ENCODE data around the gene MUC21. TPM values are rescaled to one million over a fixed set of nuclear protein-coding genes. Genes with fewer than 3 reads are reported as not detected.
"Not testable (repeated sequence)": the region's sequence is repeated elsewhere in the genome, so short reads cannot be mapped to it uniquely, and the experiment has no call there.

The MUC21 gene
- total RNA-seq, 2 donors from 2014 or later: not detected

GRCh38 chr6:30990422-30991086 is 7.0 kb downstream of the MUC21 start:
- Histone ChIP-seq H3K9me3 (no peaks in the 10 kb centered on the region), H3K27me3 (no peaks in the 10 kb centered on the region), H3K9ac (ENCODE audit: low read depth in 2 of 2, low read length in 2 of 2) (no peak overlapping the region), H3K27ac (no peak overlapping the region), H3K4me3 (no peak overlapping the region), H3K36me3 (no peaks in the 10 kb centered on the region), H3K4me1 (no peaks in the 10 kb centered on the region)
- intact Hi-C loops (cut with DNase I): no loop called here
- no peak for TF ChIP-seq CTCF (IDR thresholded peaks at IDR 0.05)
- no peak for DNase-seq

- intact Hi-C loops (cut with DNase I): no loop called here
- Histone ChIP-seq H3K9ac (ENCODE audit: low read depth in 2 of 2, low read length in 2 of 2) (no peak overlapping the region), H3K27me3 (no peaks in the 10 kb centered on the region), H3K4me3 (no peak overlapping the region), H3K4me1 (no peaks in the 10 kb centered on the region), H3K27ac (no peak overlapping the region), H3K36me3 (no peaks in the 10 kb centered on the region), H3K9me3 (no peaks in the 10 kb centered on the region)
- no peak for TF ChIP-seq CTCF (IDR thresholded peaks at IDR 0.05)
- no peak for DNase-seq
These were observed 8.4 kb downstream of the MUC21 start for GRCh38 chr6:30991891-30992290.

GRCh38 chr6:30997301-30997700 is 13.8 kb downstream of the MUC21 start:
- intact Hi-C loops (cut with DNase I): no loop called here
- Histone ChIP-seq H3K27ac (no peak overlapping the region), H3K36me3 (no peaks in the 10 kb centered on the region), H3K27me3 (no peaks in the 10 kb centered on the region), H3K4me3 (no peak overlapping the region), H3K9me3 (no peaks in the 10 kb centered on the region), H3K4me1 (no peaks in the 10 kb centered on the region), H3K9ac (ENCODE audit: low read depth in 2 of 2, low read length in 2 of 2) (no peak overlapping the region)
- DNase-seq: no peak
- TF ChIP-seq CTCF (IDR thresholded peaks at IDR 0.05): no peak

GRCh38 chr6:30998785-30999184 is 15.3 kb downstream of the MUC21 start:
- no peak overlapping the region for H3K9ac ChIP-seq (ENCODE audit: low read depth in 2 of 2, low read length in 2 of 2)
- no peaks in the 10 kb centered on the region for H3K36me3 ChIP-seq
- intact Hi-C loops (cut with DNase I): no loop called here
- no peaks in the 10 kb centered on the region for H3K27me3 ChIP-seq
- no peak for DNase-seq
- no peak overlapping the region for H3K4me3 ChIP-seq
- no peaks in the 10 kb centered on the region for H3K4me1 ChIP-seq
- no peak overlapping the region for H3K27ac ChIP-seq
- no peak for TF ChIP-seq CTCF (IDR thresholded peaks at IDR 0.05)
- no peaks in the 10 kb centered on the region for H3K9me3 ChIP-seq

- H3K27me3 ChIP-seq; H3K27ac ChIP-seq; H3K4me1 ChIP-seq; H3K4me3 ChIP-seq; H3K36me3 ChIP-seq; H3K9ac ChIP-seq (ENCODE audit: low read depth in 2 of 2, low read length in 2 of 2); H3K9me3 ChIP-seq; intact Hi-C loops (cut with DNase I); DNase-seq: not testable (repeated sequence)
These were observed 16.7 kb downstream of the MUC21 start for GRCh38 chr6:31000067-31000860.

Data from colonic mucosa (tissue), 4 donors.